Small intestine (tissue), 7 donors: Measurements from ENCODE around the gene MAP4K3. TPM values are rescaled to one million over a fixed set of nuclear protein-coding genes. Genes with fewer than 3 reads are reported as not detected.

ENCODE experiments used
- DNase-seq, 2 donors: peaks; one replicate each; pipeline versions ENCODE4 v3.0.0 to v3.0.0-alpha.2; 2013
- FAIRE-seq: peaks from 2 replicates; lab custom pipeline; 2012; peaks lifted over from hg19 to GRCh38; lab: Jason Lieb, UNC
- H3K27ac ChIP-seq, 3 donors: one replicate each; pipeline ENCODE4 v1.5.1; 2013; ENCODE audit warnings: low read length in 2 of 3, mild to moderate bottlenecking in 2 of 3, control low read depth in 1 of 3, inconsistent platforms in 1 of 3, low read depth in 1 of 3, moderate library complexity in 1 of 3
- H3K27me3 ChIP-seq, 3 donors: one replicate each; pipeline ENCODE4 v1.6.1; 2013; ENCODE audit warnings: low read length in 3 of 3, inconsistent platforms in 1 of 3; ENCODE audit not compliant: control insufficient read depth in 3 of 3, insufficient read depth in 3 of 3
- H3K36me3 ChIP-seq, 3 donors: one replicate each; pipeline ENCODE4 v1.6.1; 2013; ENCODE audit warnings: low read length in 3 of 3, inconsistent platforms in 1 of 3, low read depth in 1 of 3, mild to moderate bottlenecking in 1 of 3, moderate library complexity in 1 of 3; ENCODE audit not compliant: control insufficient read depth in 3 of 3, insufficient read depth in 2 of 3
- H3K4me1 ChIP-seq, 3 donors: one replicate each; pipeline ENCODE4 v1.6.1; 2013; ENCODE audit warnings: low read length in 2 of 3, inconsistent platforms in 1 of 3, low read depth in 1 of 3, mild to moderate bottlenecking in 1 of 3, moderate library complexity in 1 of 3; ENCODE audit not compliant: control insufficient read depth in 3 of 3, insufficient read depth in 2 of 3
- H3K4me3 ChIP-seq, 3 donors: one replicate each; pipeline ENCODE4 v1.5.1; 2013; ENCODE audit warnings: low read length in 3 of 3, control low read depth in 1 of 3, inconsistent platforms in 1 of 3, low read depth in 1 of 3, mild to moderate bottlenecking in 1 of 3, moderate library complexity in 1 of 3
- H3K9me3 ChIP-seq, 2 donors: one replicate each; pipeline ENCODE4 v1.6.1; 2013; ENCODE audit warnings: low read depth in 1 of 2, low read length in 1 of 2; ENCODE audit not compliant: control insufficient read depth in 2 of 2, insufficient read depth in 1 of 2
- WGBS, 3 donors: extraction: QIAGEN DNeasy Blood & Tissue Kit; methylation state at CpG; one replicate each; pipeline ENCODE4 v1.1.7; 2013; 5-methylcytosine and 5-hydroxymethylcytosine counted together
- polyA plus RNA-seq, 4 donors: library from polyadenylated mRNA; stranded (reverse) in 3 of 4; unstranded in 1 of 4; fragments of 200-250 nt in 3 of 4; fragments of 120-200 nt in 1 of 4; gene quantifications; one replicate each; pipeline versions ENCODE4 v1.2.1 to v1.2.3, GENCODE V29; 2013
- donor health status: healthy with polysubstance abuse.
- donor health status: control.
- donor health status: control.
- donor health status: Bipolar disorder and iron deficiency.
- donor health status: healthy.

Gene MAP4K3
- polyA plus RNA-seq, 4 donors: 9.5 to 29.9 (median 13.9) TPM

GRCh38 chr2:39422700-39423099 is 14.4 kb downstream of the MAP4K3 start:
- no peak overlapping the region for H3K27ac ChIP-seq
- no peak overlapping the region for H3K4me3 ChIP-seq
- peaks cover 3 to 6% (median 5%) of the 10 kb centered on the region in 3 donors for H3K4me1 ChIP-seq
- H3K36me3 ChIP-seq: no peaks in the 10 kb centered on the region
- DNase-seq: no peak
- no peaks in the 10 kb centered on the region for H3K27me3 ChIP-seq
- WGBS, 3 donors: 96 to 98% (median 97%) methylated on average over 1 of the region's 1 CpG
- no peak for FAIRE-seq
- no peaks in the 10 kb centered on the region for H3K9me3 ChIP-seq

GRCh38 chr2:39421354-39421753 is 15.7 kb downstream of the MAP4K3 start:
- H3K27ac ChIP-seq: no peak overlapping the region
- no peak overlapping the region for H3K4me3 ChIP-seq
- H3K27me3 ChIP-seq: no peaks in the 10 kb centered on the region
- FAIRE-seq (no peak), DNase-seq (no peak)
- H3K9me3 ChIP-seq: no peaks in the 10 kb centered on the region
- 96 to 98% (median 98%) methylated on average over 2 of the region's 2 CpGs for WGBS, 3 donors
- peaks cover 5 to 6% (median 5%) of the 10 kb centered on the region in 3 donors for H3K4me1 ChIP-seq
- no peaks in the 10 kb centered on the region for H3K36me3 ChIP-seq

- DNase-seq: no peak
- no peak for FAIRE-seq
- no peaks in the 10 kb centered on the region for H3K9me3 ChIP-seq
- H3K4me1 ChIP-seq: peaks cover 5 to 9% (median 5%) of the 10 kb centered on the region in 3 donors
- no peaks in the 10 kb centered on the region for H3K27me3 ChIP-seq
- H3K4me3 ChIP-seq: no peak overlapping the region
- no peak overlapping the region for H3K27ac ChIP-seq
- WGBS, 3 donors: 78 to 84% (median 79%) methylated on average over 6 of the region's 6 CpGs
- no peaks in the 10 kb centered on the region for H3K36me3 ChIP-seq
Measured at GRCh38 chr2:39419282-39420223, 17.5 kb downstream of the MAP4K3 start.

GRCh38 chr2:39418491-39418890 is 18.6 kb downstream of the MAP4K3 start:
- no peak overlapping the region for H3K27ac ChIP-seq
- H3K4me3 ChIP-seq: no peak overlapping the region
- no peaks in the 10 kb centered on the region for H3K36me3 ChIP-seq
- no peaks in the 10 kb centered on the region for H3K9me3 ChIP-seq
- H3K4me1 ChIP-seq: peaks cover 5 to 9% (median 5%) of the 10 kb centered on the region in 3 donors
- no peaks in the 10 kb centered on the region for H3K27me3 ChIP-seq
- 19 to 63% (median 48%) methylated on average over 5 of the region's 5 CpGs for WGBS, 3 donors
- DNase-seq: no peak
- no peak for FAIRE-seq

GRCh38 chr2:39416140-39416539 is 20.9 kb downstream of the MAP4K3 start:
- Histone ChIP-seq H3K36me3 (no peaks in the 10 kb centered on the region), H3K9me3 (no peaks in the 10 kb centered on the region), H3K27me3 (no peaks in the 10 kb centered on the region), H3K4me1 (peaks cover 5 to 18% (median 5%) of the 10 kb centered on the region in 3 donors), H3K27ac (no peak overlapping the region), H3K4me3 (no peak overlapping the region)
- WGBS, 3 donors: 27 to 46% (median 36%) methylated on average over 2 of the region's 2 CpGs
- FAIRE-seq: no peak
- DNase-seq: no peak

GRCh38 chr2:39413063-39413737 is 23.9 kb downstream of the MAP4K3 start:
- H3K27ac ChIP-seq: no peak overlapping the region
- H3K27me3 ChIP-seq: no peaks in the 10 kb centered on the region
- peaks cover 1 to 20% (median 5%) of the 10 kb centered on the region in 3 donors for H3K4me1 ChIP-seq
- 68 to 74% (median 69%) methylated on average over 4 of the region's 4 CpGs for WGBS, 3 donors
- H3K4me3 ChIP-seq: no peak overlapping the region
- no peaks in the 10 kb centered on the region for H3K36me3 ChIP-seq
- no peak for FAIRE-seq
- no peaks in the 10 kb centered on the region for H3K9me3 ChIP-seq
- peak in 1 of 2 donors; percentile 51 for DNase-seq

- Histone ChIP-seq H3K27ac (no peak overlapping the region), H3K9me3 (no peaks in the 10 kb centered on the region), H3K4me1 (peaks cover 2 to 26% (median 11%) of the 10 kb centered on the region in 3 donors), H3K36me3 (no peaks in the 10 kb centered on the region), H3K4me3 (no peak overlapping the region), H3K27me3 (no peaks in the 10 kb centered on the region)
- DNase-seq: peak; percentile 18 to 62
- 60 to 62% (median 61%) methylated on average over 10 of the region's 10 CpGs for WGBS, 3 donors
- no peak for FAIRE-seq
Measured at GRCh38 chr2:39411181-39411944, 25.7 kb downstream of the MAP4K3 start.
